Measurements from ENCODE around the gene RANBP10.

DNA sequence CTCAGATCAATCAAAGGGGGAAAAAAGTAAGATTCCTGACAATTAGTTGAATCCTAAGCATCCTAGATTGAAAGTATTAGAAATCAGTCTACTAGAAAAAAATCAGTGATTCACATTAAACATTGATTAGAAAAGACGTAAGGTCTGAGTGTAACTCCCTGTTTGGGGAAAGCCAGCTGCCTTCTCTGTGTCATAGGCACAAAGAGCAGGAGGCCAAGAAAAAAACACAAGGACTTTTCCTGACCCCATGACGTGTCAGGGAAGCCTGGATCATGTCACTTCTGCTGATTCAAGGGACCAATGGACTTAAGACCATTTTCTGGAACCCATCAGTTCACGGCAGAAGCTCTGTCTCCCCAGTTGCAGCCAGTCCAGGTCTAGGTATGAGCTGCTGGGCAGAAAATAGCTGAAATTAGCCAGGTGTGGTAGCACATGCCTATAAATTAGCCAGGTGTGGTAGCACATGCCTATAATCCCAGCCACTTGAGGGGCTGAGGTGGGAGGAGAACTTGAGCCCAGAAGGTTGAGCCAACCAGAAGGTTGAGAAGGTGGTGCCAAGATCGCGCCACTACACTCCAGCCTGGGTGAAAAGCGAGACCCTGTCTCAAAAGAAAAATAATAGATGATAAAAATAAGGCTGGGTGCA lies 35.9 kb downstream of the RANBP10 start:
- TF ChIP-seq, protein P1, sequence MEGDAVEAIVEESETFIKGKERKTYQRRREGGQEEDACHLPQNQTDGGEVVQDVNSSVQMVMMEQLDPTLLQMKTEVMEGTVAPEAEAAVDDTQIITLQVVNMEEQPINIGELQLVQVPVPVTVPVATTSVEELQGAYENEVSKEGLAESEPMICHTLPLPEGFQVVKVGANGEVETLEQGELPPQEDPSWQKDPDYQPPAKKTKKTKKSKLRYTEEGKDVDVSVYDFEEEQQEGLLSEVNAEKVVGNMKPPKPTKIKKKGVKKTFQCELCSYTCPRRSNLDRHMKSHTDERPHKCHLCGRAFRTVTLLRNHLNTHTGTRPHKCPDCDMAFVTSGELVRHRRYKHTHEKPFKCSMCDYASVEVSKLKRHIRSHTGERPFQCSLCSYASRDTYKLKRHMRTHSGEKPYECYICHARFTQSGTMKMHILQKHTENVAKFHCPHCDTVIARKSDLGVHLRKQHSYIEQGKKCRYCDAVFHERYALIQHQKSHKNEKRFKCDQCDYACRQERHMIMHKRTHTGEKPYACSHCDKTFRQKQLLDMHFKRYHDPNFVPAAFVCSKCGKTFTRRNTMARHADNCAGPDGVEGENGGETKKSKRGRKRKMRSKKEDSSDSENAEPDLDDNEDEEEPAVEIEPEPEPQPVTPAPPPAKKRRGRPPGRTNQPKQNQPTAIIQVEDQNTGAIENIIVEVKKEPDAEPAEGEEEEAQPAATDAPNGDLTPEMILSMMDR (conservative IDR thresholded peaks at IDR 0.05; ENCODE audit: low read length), result no peak
- no peak for TF ChIP-seq EZH2phosphoT487 (IDR thresholded peaks at IDR 0.05; ENCODE audit: borderline replicate concordance, low read depth, low read length)
